Tibial nerve (tissue), 3 donors: ENCODE results near the gene GABRA4.

Experiments used
- CTCF ChIP-seq, 5 experiments: fragments of 200-600 bp in 3 of 5; fragments of 450-650 bp in 2 of 5; sonication (generic) in 3 of 5; IDR thresholded peaks; one replicate each; pipeline ENCODE4 v1.5.1; 2016 to 2019; ENCODE audit warnings: antibody characterized with exemption in 5 of 5, mild to moderate bottlenecking in 3 of 5, moderate library complexity in 2 of 5
- POLR2A ChIP-seq, 2 donors: fragments of 450-650 bp; IDR thresholded peaks; one replicate each; pipeline ENCODE4 v1.6.1; 2017; ENCODE audit warnings: antibody characterized with exemption in 2 of 2, mild to moderate bottlenecking in 2 of 2, moderate library complexity in 2 of 2

- TF ChIP-seq POLR2A (IDR thresholded peaks at IDR 0.05) (no peak), CTCF (IDR thresholded peaks at IDR 0.05) (no peak)
Measured at GRCh38 chr4:46946919-46947536, 46.4 kb downstream of the GABRA4 start.
